Activated naive CD4-positive, alpha-beta T cell treated with Interleukin-2 at 50 U/mL for 16 hours (primary cell): ENCODE measurements around the gene TGFBR3.
A peak's percentile ranks its signal among the peaks of the same experiment; 100 is the strongest.

ENCODE experiments used
- DNase-seq: peaks from one replicate; pipeline ENCODE4 v3.0.0-alpha.2; 2020

The TGFBR3 gene

DNA sequence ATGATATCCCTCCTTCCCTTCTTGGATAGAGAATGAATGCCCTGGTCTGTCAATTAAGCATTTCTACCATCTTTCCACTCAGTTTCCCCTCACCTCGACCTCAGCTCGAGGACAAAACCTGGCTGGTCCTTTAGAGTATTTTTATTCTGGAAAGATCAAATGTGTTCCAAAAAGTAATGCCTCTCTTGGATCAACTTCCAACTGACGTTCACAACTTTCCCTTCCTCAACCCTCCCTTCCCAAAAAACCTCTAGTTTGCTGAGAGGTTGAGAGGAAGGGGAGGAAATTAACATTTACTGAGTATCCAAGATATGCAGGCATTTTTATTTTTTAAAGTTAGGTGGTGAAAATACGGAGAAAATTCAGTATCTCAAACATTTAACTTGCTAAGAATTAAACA lies 182.9 kb downstream of the TGFBR3 start:
- DNase-seq: no peak

DNA sequence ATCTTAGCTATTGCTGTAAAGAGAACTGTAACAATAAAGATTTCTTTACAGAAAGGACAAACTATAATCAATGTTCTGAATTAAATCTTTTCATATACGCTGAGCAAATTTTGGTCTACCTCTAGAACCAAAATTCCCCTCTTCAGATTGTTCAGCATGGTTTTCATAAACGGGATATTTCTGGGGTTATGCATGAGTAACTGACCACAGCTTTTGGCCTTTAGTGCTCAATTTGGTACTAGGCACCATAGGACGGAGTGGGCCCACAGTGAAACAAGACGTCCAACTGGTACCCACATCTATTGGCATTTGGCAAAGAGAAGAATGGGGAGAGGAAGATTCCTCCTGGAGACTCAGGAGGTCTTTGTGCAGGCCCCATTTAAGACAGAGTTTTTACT lies 184.5 kb downstream of the TGFBR3 start:
- no peak for DNase-seq

DNA sequence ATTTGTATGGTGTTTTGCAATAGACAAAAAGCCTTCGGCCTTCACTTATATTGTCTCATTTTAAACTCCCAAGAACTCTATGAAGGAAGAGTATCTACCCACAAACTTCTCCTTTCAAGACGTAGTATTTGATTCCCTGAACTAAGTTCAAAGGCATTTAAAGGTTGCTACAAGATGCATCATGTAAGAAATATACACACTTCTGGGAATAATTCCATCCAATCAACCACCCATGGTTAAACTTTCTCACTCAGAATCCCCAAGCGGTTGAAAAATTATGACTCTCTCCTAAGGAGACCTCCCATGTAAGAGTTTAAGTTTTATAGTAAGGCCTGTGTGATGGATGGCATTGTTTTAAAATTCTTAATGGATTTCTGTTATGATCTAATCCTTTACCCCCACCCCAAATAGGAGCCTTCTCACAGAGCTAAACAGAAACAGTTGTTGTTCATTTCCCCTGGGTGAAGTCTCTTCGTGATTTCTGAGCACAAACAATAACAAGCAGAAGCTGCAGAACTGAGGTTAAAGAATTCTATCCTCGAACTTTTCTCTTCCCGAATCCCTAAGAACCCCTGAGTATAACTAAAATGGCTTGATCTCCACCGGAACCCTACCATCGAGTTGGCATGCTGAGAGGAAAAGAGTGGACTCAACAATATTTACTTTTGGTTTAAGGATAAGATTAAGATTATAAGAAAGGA lies 185.0 kb downstream of the TGFBR3 start:
- no peak for DNase-seq

- no peak for DNase-seq
Measured at GRCh38 chr1:91700332-91700731, 185.6 kb downstream of the TGFBR3 start.

- no peak for DNase-seq
Measured at GRCh38 chr1:91699339-91699974, 186.5 kb downstream of the TGFBR3 start.

GRCh38 chr1:91697861-91698260 lies 188.1 kb downstream of the TGFBR3 start:
- DNase-seq: no peak

- peak; percentile 53 for DNase-seq
Measured at GRCh38 chr1:91697416-91697815, 188.5 kb downstream of the TGFBR3 start.

- DNase-seq: no peak
Measured at GRCh38 chr1:91696321-91696720, 189.6 kb downstream of the TGFBR3 start.

- DNase-seq: no peak
Measured at GRCh38 chr1:91693557-91693956, 192.4 kb downstream of the TGFBR3 start.

GRCh38 chr1:91691525-91691924 lies 194.4 kb downstream of the TGFBR3 start:
- DNase-seq: no peak

DNA sequence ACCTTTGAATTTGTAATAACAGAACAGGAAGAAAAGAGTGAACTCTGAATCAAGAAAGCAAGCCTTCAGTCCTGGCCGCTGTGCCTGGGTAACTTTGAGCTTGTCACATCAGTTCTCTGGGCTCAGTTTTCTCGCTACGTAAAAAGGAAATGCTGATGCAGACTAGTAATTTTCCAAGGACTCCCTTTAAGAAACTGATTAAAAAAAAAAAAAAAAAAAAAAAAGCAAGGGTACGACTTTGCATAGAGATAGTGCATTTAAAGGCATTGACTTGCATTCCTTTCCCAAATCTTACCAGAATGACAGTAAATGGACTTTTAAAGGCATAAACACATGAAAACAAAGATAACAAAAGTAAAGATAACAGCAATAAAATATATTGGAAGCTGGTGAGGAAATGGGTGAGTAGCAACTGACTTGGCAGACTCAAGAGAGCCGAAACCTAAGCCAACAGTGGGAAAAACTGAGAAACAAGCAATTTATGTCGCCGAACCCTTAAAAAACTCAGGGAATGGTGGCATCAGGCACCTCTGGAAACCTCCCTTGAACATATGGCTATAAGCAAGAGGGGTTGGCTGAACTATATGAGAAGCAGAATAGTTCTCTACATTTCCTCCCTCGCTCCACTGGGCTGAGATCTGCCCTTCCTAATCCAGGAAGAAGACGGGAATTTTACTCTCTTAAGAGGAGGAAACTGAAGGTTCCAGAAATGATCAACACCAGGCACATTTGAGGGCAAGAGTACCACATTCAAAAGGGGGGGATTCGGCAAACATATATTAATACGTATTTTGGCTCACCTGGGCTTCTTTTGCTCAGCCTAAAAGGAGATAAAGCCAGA lies 196.1 kb downstream of the TGFBR3 start:
- DNase-seq: no peak

DNA sequence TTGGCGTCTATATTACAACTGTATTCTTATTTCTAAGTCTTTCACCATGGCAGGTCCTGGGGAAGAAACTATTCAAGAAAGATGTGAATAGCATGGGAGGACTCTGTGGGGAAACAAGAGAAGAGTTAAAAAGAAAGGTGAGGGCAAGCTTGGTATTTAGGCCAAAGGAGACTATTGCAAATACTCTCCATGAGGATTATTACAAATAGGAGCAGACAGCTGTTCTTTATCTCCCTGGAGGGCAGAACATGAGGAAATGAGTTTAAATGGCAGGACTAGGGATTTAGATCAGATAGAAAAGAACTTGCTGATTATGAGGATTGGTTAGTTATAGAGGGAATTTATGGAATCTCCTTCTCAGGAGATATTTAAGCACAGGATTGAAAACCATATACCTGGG lies 198.5 kb downstream of the TGFBR3 start:
- DNase-seq: no peak

DNA sequence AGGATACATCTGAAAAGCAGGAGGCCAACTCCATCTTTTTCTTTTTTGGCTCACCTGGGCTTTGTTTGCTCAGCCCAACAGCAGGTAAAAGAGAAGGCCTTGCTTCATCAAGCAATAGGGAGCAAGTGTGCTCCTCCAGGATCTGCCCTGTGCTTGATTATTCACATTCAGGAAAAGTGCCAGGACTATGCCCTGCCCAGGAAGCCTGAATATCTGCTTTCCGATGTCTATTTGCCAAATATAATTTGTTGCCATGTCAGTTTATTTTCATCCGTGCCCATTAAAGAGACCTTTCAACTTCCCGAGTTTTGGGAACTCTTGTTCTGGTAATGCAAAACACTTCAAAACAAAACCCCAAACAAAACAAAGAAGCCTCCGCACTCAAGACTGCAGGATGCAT lies 200.0 kb downstream of the TGFBR3 start:
- DNase-seq: no peak

DNA sequence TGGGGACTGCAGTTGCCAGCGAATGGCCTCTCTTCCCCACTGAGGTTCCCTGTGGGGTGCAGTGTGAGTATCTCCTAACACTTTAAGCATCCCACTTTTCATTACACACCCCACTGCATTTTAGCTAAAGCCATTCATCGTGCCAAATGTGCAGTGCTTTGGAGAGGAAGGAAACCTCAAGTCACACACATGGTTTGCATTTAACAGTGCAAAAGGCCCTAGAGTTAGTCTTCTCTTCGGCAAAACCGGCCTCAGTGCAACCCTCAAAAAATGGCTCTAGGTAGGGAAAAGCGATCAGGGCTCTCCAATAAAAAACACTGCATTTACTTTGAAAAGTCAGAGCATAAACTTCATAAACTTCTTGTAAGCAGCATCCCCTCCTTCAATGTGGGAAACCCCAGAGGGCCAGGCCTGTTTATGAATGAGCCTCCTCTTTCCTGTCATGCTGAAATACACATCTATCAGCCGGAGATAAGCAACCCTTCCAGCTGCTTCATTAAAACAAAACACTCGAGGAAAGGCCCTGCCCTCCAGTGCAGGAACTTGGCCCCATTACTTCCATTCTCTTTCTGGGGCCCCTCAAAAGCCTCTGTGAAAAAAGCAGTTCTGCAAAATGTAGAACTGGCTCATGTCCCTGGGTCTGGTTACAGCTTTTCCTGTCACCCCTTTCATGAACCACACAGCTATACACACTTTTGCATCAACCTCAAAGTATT lies 201.3 kb downstream of the TGFBR3 start:
- peak; percentile 7 for DNase-seq

DNA sequence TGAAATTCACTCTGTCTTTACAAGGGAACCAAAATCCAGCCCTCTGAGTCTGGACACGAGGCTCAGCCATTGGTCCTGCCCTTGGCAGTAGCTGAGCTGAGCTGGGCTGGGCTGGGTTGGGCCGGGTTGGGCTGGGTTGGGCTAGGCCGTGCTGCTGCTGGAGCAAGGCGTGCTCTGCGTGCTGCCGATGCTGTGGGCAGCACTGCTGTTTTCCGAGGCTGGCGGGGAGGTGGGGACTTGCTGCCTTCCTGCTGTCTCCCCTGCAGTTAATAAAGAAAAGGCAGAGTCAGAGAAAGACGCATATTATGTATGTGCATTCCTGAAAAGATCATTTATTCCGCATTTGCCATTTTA lies 202.4 kb downstream of the TGFBR3 start:
- DNase-seq: no peak

DNA sequence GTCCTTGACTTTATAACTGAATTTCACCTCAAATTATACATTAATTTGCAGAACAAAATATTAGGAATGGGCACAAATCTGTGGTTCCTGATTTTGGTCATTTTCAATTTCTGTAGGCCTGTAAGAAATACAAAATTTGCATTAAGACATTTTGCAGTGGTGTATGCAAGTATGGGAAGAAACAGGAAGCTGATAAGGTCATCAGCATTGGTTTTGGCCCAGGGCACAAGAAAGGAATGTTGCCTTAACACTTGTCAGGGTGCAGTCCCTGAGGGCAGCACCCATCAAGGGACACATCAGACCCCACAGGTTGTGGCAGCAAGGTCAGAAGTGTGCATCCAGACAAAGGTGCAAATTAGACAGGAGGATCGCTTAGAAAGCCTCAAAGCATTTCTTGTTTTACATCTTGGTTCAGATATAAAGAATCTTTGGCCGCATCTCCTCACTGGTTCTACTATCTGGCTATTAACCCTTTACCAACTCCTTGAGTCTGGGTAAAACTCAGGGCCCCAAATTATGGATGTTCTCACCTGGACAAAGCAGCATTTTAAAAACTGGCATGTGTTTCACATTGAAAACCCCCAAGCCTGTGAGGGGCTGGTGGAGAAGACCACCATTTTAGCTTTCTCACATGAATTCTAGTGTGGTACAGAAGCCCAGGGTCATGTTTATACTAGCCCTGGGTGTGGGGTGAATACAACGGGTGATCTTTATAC lies 202.9 kb downstream of the TGFBR3 start:
- DNase-seq: no peak

- DNase-seq: no peak
Measured at GRCh38 chr1:91680556-91681155, 205.3 kb downstream of the TGFBR3 start.

DNA sequence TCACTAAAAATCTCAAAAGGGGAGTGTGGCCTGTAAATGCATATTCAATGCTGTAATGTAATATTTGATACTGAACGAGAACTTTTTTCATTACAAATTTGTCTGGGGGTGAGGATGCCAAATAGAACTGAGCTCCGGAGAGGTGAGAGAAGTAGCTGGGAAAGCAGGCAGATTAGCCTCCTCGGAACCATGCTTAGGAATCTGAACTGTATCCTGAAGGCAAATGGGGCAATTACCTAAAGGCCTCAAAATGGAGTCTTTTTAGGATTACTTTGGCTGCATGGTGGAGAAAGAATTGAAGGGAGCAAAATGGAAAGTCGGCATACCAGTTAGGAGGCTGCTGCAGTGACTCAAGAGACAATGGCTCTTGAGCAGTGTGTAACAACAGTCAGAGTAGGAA lies 206.5 kb downstream of the TGFBR3 start:
- no peak for DNase-seq

DNA sequence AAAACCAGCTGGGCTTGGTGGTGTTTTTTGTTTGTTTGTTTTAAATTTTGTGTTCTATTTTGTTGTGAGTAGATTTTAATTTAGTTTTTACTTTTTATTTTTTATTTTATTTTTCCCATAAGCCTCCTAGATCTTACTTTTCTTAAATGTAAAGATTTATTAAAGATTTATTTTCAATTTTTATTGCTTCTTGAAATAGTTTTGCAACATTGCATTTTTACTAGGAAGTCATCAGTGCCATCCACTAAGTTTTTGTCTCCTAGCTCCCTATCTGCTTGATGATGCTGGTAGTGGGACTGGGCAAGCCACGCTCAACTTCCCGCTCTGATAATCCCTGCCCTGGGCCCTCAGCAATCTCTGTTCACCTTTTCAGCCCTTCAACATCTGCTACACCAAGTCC lies 209.9 kb downstream of the TGFBR3 start:
- DNase-seq: no peak

DNA sequence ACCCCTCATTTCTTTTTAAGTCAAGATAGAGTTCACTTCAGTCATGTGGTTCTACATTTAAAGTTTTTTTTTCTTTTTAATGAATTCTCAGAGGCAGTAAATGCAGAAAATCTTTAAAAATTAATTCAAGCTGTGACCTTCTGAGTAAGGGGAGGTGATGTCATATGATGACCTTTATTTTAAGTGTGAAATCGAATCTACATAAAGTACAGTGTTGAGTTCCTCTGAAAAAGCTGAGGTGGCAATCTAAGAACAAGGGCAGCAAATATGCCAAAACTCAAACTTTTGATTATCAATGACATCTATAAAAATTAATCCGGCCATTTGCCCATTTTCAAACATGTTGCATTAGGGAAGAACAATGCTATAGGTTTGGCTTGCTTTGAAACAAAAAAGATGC lies 211.8 kb downstream of the TGFBR3 start:
- DNase-seq: no peak

DNA sequence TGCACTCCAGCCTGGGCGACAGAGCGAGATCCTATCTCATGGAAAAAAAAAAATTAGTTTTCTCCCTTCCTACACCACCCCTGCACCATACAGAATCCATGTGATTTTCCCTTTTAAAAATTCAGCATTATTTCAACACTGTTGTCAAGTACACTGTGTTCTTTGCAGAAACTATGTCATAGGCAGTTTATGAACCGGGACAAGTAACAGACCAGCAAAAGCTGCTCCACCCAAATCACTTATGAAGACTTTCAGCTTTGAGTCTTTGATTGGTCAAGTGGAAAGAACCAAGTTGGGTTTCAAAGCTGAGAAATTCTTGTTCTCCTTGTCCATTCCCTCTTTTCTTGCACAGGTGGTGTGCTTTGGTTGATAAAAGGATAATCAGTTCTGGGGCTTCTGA lies 212.3 kb downstream of the TGFBR3 start:
- DNase-seq: no peak

GRCh38 chr1:91672601-91673161 lies 213.3 kb downstream of the TGFBR3 start:
- peak; percentile 13 for DNase-seq
